ENCODE data around the gene YARS1.

DNA sequence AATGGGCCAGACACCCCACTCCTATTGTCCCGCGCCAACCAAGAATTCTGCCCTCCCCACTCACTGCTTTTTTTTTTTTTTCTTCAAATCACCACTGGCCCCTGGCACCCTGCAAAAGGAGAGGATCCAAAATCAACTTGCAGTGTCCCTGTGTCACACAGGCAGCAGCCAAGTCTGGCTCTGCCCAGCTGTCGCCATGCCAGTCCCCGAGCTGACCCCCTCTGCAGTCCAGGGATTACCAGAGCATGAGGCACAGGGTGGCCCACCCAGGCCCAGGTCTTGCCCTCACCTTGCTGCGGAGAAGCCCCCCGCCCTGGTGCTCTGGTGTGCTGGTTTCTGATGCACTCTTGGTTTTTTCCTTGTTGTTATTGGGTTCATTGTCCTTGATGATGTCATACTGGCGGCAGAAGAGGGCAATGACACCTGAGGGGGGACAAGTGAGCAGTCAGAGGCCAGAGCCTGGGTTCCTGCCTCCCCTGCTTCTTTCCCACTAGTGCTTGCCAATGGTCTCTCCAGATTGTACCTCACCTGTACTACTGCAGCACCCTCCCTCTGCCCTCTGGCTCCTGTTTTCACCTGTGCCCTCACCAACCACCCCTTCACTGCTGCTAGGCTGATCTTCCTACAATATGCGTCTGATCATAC, 47.3 kb upstream of the YARS1 start:
- TF ChIP-seq, protein P1, sequence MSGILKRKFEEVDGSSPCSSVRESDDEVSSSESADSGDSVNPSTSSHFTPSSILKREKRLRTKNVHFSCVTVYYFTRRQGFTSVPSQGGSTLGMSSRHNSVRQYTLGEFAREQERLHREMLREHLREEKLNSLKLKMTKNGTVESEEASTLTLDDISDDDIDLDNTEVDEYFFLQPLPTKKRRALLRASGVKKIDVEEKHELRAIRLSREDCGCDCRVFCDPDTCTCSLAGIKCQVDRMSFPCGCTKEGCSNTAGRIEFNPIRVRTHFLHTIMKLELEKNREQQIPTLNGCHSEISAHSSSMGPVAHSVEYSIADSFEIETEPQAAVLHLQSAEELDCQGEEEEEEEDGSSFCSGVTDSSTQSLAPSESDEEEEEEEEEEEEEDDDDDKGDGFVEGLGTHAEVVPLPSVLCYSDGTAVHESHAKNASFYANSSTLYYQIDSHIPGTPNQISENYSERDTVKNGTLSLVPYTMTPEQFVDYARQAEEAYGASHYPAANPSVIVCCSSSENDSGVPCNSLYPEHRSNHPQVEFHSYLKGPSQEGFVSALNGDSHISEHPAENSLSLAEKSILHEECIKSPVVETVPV (CRISPR knock-in tag; IDR thresholded peaks at IDR 0.05), result no peak
- no peak for TF ChIP-seq ARNTL (CRISPR knock-in tag; IDR thresholded peaks at IDR 0.05; ENCODE audit: borderline replicate concordance, low read depth)

Data from SK-N-SH treated with all-trans-retinoic acid at 6 μM for 48 hours (cell line).